ENCODE data around the gene ZDHHC20. TPM values are rescaled to one million over a fixed set of nuclear protein-coding genes. Genes with fewer than 3 reads are reported as not detected.

The ZDHHC20 gene
- polyA plus RNA-seq, 1 of the 3 experiments (the other 2 are of a cell fraction), result 8.7 TPM

- no peak for TF ChIP-seq MXI1 (IDR thresholded peaks at IDR 0.05; ENCODE audit: low read depth, low read length)
- TF ChIP-seq FOXJ3 (CRISPR knock-in tag; IDR thresholded peaks at IDR 0.05), result no peak
- no peak for TF ChIP-seq GABPA (IDR thresholded peaks at IDR 0.05; ENCODE audit: low read depth)
- no peak for TF ChIP-seq USF1 (IDR thresholded peaks at IDR 0.05; ENCODE audit: borderline replicate concordance, low read depth)
- TF ChIP-seq RCOR1 (IDR thresholded peaks at IDR 0.05; ENCODE audit: low read length), result no peak
- TF ChIP-seq MEF2A (IDR thresholded peaks at IDR 0.05; ENCODE audit: borderline replicate concordance, low read depth), result no peak
- TF ChIP-seq RXRA (IDR thresholded peaks at IDR 0.05; ENCODE audit: borderline replicate concordance, low read depth), result no peak
- no peak for TF ChIP-seq GATA2 (CRISPR knock-in tag; IDR thresholded peaks at IDR 0.05)
- TF ChIP-seq MAX (IDR thresholded peaks at IDR 0.05; ENCODE audit: low read depth), result no peak
- no peak for TF ChIP-seq CHD2 (IDR thresholded peaks at IDR 0.05; ENCODE audit: low read length, partially characterized antibody)
- TF ChIP-seq TEAD4 (IDR thresholded peaks at IDR 0.05; ENCODE audit: borderline replicate concordance, insufficient read depth), result no peak
- no peak for TF ChIP-seq NRF1 (IDR thresholded peaks at IDR 0.05; ENCODE audit: low read depth, low read length)
- TF ChIP-seq ZBTB33 (IDR thresholded peaks at IDR 0.05; ENCODE audit: borderline replicate concordance, low read depth), result no peak
- TF ChIP-seq FOXM1 (IDR thresholded peaks at IDR 0.05; ENCODE audit: low read depth), result no peak
- TF ChIP-seq TAF1 (IDR thresholded peaks at IDR 0.05; ENCODE audit: borderline replicate concordance, low read depth, low read length), result no peak
- TF ChIP-seq CTCF (IDR thresholded peaks at IDR 0.05), result no peak
- no peak for TF ChIP-seq RAD21 (IDR thresholded peaks at IDR 0.05; ENCODE audit: low read length)
- WGBS (ENCODE audit: low lambda C conversion rate), result 68% methylated on average over 4 of the region's 4 CpGs
- H3K27ac ChIP-seq (ENCODE audit: low read depth in 2 of 2, low read length in 1 of 2), result no peak overlapping the region
- no peak overlapping the region for H2AFZ ChIP-seq (ENCODE audit: low read depth)
- DNase-seq, result no peak
- POLR2A ChIA-PET, result no interaction called here
- no peaks in the 10 kb centered on the region for H3K9me3 ChIP-seq
- H3K27me3 ChIP-seq (ENCODE audit: insufficient read depth), result no peaks in the 10 kb centered on the region
- no peaks in the 10 kb centered on the region for H3K36me3 ChIP-seq (replicated peaks in 1 of 2; ENCODE audit: control insufficient read depth in 1 of 2, insufficient read depth in 2 of 2, low read length in 1 of 2)
- H3K4me2 ChIP-seq, result no peak overlapping the region
- H3K4me1 ChIP-seq (ENCODE audit: control insufficient read depth in 1 of 2, insufficient read depth in 2 of 2, low read depth in 1 of 2, low read length in 1 of 2), result no peaks in the 10 kb centered on the region
- H3K4me3 ChIP-seq (ENCODE audit: low read depth in 2 of 2, low read length in 1 of 2), result no peak overlapping the region
- H3K79me2 ChIP-seq (ENCODE audit: insufficient read depth), result no peaks in the 10 kb centered on the region
- H3K9ac ChIP-seq, result no peak overlapping the region
- CTCF ChIA-PET, result no interaction called here
- H4K20me1 ChIP-seq (ENCODE audit: insufficient read depth), result no peaks in the 10 kb centered on the region
- H3F3A ChIP-seq (replicated peaks; ENCODE audit: insufficient read depth), result no peaks in the 10 kb centered on the region
- H3K9me2 ChIP-seq, result no peaks in the 10 kb centered on the region
Observed at GRCh38 chr13:21365574-21365973, 93.5 kb downstream of the ZDHHC20 start.
